HTERT RPE-1 (cell line): ENCODE measurements around the gene GRIN2A.
"Not testable (repeated sequence)": the region's sequence is repeated elsewhere in the genome, so short reads cannot be mapped to it uniquely, and the experiment has no call there.

Source experiments
- in situ Hi-C: fragments of 300-500 bp; cut with MboI; formaldehyde crosslinking; loops from 4 replicates; pipeline ENCODE4 v1.14.3; 2020; ENCODE audit warnings: low sequenced_read_pairs

Gene GRIN2A

GRCh38 chr16:9932000-9932399, 250.2 kb downstream of the GRIN2A start:
- in situ Hi-C loops = no loop called here

GRCh38 chr16:9929836-9930235, 252.4 kb downstream of the GRIN2A start:
- in situ Hi-C loops = no loop called here

GRCh38 chr16:9929313-9929712, 252.9 kb downstream of the GRIN2A start:
- in situ Hi-C loops = no loop called here

- in situ Hi-C loops = no loop called here
These were observed 259.8 kb downstream of the GRIN2A start for GRCh38 chr16:9922441-9922840.

GRCh38 chr16:9921997-9922396, 260.2 kb downstream of the GRIN2A start:
- in situ Hi-C loops = no loop called here

- in situ Hi-C loops = no loop called here
These were observed 262.8 kb downstream of the GRIN2A start for GRCh38 chr16:9919460-9919859.

GRCh38 chr16:9917691-9918090, 264.5 kb downstream of the GRIN2A start:
- in situ Hi-C loops = no loop called here

- in situ Hi-C loops = no loop called here
These were observed 268.5 kb downstream of the GRIN2A start for GRCh38 chr16:9913604-9914326.

- in situ Hi-C loops = no loop called here
These were observed 270.2 kb downstream of the GRIN2A start for GRCh38 chr16:9911989-9912388.

- in situ Hi-C loops = no loop called here
These were observed 271.0 kb downstream of the GRIN2A start for GRCh38 chr16:9911231-9911630.

- in situ Hi-C loops = no loop called here
These were observed 273.0 kb downstream of the GRIN2A start for GRCh38 chr16:9909072-9909825.

- in situ Hi-C loops = no loop called here
These were observed 273.6 kb downstream of the GRIN2A start for GRCh38 chr16:9908613-9909012.

GRCh38 chr16:9907752-9908151, 274.5 kb downstream of the GRIN2A start:
- in situ Hi-C loops = no loop called here

- in situ Hi-C loops = no loop called here
These were observed 276.0 kb downstream of the GRIN2A start for GRCh38 chr16:9906218-9906617.

GRCh38 chr16:9904526-9904925, 277.7 kb downstream of the GRIN2A start:
- in situ Hi-C loops = no loop called here

- in situ Hi-C loops = no loop called here
These were observed 281.7 kb downstream of the GRIN2A start for GRCh38 chr16:9900576-9900975.

- in situ Hi-C loops = no loop called here
These were observed 283.7 kb downstream of the GRIN2A start for GRCh38 chr16:9898555-9898954.

GRCh38 chr16:9898124-9898523, 284.1 kb downstream of the GRIN2A start:
- in situ Hi-C loops = no loop called here

- in situ Hi-C loops = no loop called here
These were observed 286.4 kb downstream of the GRIN2A start for GRCh38 chr16:9895817-9896216.

GRCh38 chr16:9885876-9886275, 296.4 kb downstream of the GRIN2A start:
- in situ Hi-C loops = no loop called here

- in situ Hi-C loops = no loop called here
These were observed 296.8 kb downstream of the GRIN2A start for GRCh38 chr16:9885467-9885866.

- in situ Hi-C loops = not testable (repeated sequence)
These were observed 306.2 kb downstream of the GRIN2A start for GRCh38 chr16:9875981-9876380.
